HEK293 (cell line): Measurements from ENCODE around the gene PEPD.

ENCODE experiments used
- CTCF ChIA-PET: fragments of 350-600 bp; formaldehyde crosslinking; extraction: SDS; loops from one replicate; lab custom pipeline; 2021; ENCODE audit warnings: antibody characterized with exemption; lab: Yijun Ruan, JAX
- POLR2A ChIA-PET: fragments of 300-600 bp; formaldehyde crosslinking; extraction: SDS; loops from one replicate; lab custom pipeline; 2020; ENCODE audit warnings: antibody characterized with exemption, inconsistent platforms; lab: Yijun Ruan, JAX
- H3K27ac ChIP-seq: fragments of 200-500 bp; sonication (Bioruptor generic); 2 replicates; pipeline ENCODE4 v1.5.1; 2014; ENCODE audit warnings: low read depth, low read length, control low read depth, inconsistent platforms; ENCODE audit errors: extremely low read depth
- H3K36me3 ChIP-seq, 2 experiments: fragments of 200-500 bp in 1 of 2; sonication (Bioruptor generic) in 1 of 2; 1 replicate in 1 of 2; 2 replicates in 1 of 2; pipeline ENCODE4 v1.5.1; 2014 to 2017; ENCODE audit warnings: inconsistent platforms in 2 of 2, low read length in 2 of 2; ENCODE audit not compliant: control insufficient read depth in 2 of 2, insufficient read depth in 1 of 2
- H3K4me1 ChIP-seq: fragments of 200-500 bp; sonication (Bioruptor generic); 2 replicates; pipeline ENCODE4 v1.5.1; 2014; ENCODE audit warnings: mild to moderate bottlenecking, low read length, inconsistent platforms; ENCODE audit not compliant: control insufficient read depth, insufficient read depth
- H3K4me3 ChIP-seq: 2 replicates; pipeline ENCODE4 v1.5.1; 2011; ENCODE audit warnings: low read depth, mild to moderate bottlenecking, control low read depth, low read length, moderate library complexity
- H3K9me3 ChIP-seq: fragments of 200-500 bp; sonication (Bioruptor generic); 2 replicates; pipeline ENCODE4 v1.5.1; 2014; ENCODE audit warnings: low read depth, low read length, inconsistent platforms; ENCODE audit not compliant: control insufficient read depth, insufficient read depth
- BCL11B ChIP-seq: fragments of 450-650 bp; formaldehyde crosslinking; IDR thresholded peaks from 2 replicates; pipeline ENCODE4 v1.5.1; 2016; ENCODE audit warnings: low read depth, missing biosample characterization, missing genetic modification characterization
- ELK4 ChIP-seq: IDR thresholded peaks from 2 replicates; pipeline ENCODE4 v1.6.1; 2011; ENCODE audit warnings: mild to moderate bottlenecking, low read depth, low read length, borderline replicate concordance
- FEZF1 ChIP-seq: fragments of 450-650 bp; formaldehyde crosslinking; IDR thresholded peaks from 2 replicates; pipeline ENCODE4 v1.5.1; 2016; ENCODE audit warnings: missing biosample characterization, missing genetic modification characterization
- RBAK ChIP-seq: fragments of 450-650 bp; formaldehyde crosslinking; IDR thresholded peaks from 2 replicates; pipeline ENCODE4 v1.5.1; 2016; ENCODE audit warnings: missing biosample characterization, missing genetic modification characterization
- REST ChIP-seq: fragments of 450-650 bp; formaldehyde crosslinking; IDR thresholded peaks from 2 replicates; pipeline ENCODE4 v1.5.1; 2016; ENCODE audit warnings: missing biosample characterization, missing genetic modification characterization
- SCRT1 ChIP-seq: fragments of 450-650 bp; formaldehyde crosslinking; IDR thresholded peaks from 2 replicates; pipeline ENCODE4 v1.5.1; 2016; ENCODE audit warnings: missing biosample characterization, missing genetic modification characterization, borderline replicate concordance
- SCRT2 ChIP-seq: fragments of 450-650 bp; formaldehyde crosslinking; IDR thresholded peaks from 2 replicates; pipeline ENCODE4 v1.5.1; 2016; ENCODE audit warnings: missing biosample characterization, missing genetic modification characterization
- WT1 ChIP-seq: fragments of 450-650 bp; formaldehyde crosslinking; IDR thresholded peaks from 2 replicates; pipeline ENCODE4 v1.5.1; 2016; ENCODE audit warnings: missing biosample characterization, missing genetic modification characterization
- ZEB2 ChIP-seq: fragments of 450-650 bp; formaldehyde crosslinking; IDR thresholded peaks from 2 replicates; pipeline ENCODE4 v1.5.1; 2016; ENCODE audit warnings: missing biosample characterization, missing genetic modification characterization
- ZFHX2 ChIP-seq: fragments of 450-650 bp; formaldehyde crosslinking; conservative IDR thresholded peaks from 2 replicates; pipeline ENCODE4 v1.5.1; 2016; ENCODE audit warnings: missing biosample characterization, missing genetic modification characterization
- ZFP37 ChIP-seq: fragments of 450-650 bp; formaldehyde crosslinking; IDR thresholded peaks from 2 replicates; pipeline ENCODE4 v1.5.1; 2016; ENCODE audit warnings: missing biosample characterization, missing genetic modification characterization
- ZNF112 ChIP-seq: fragments of 450-650 bp; formaldehyde crosslinking; IDR thresholded peaks from 2 replicates; pipeline ENCODE4 v1.5.0; 2017; ENCODE audit warnings: missing biosample characterization, missing genetic modification characterization
- ZNF121 ChIP-seq: fragments of 450-650 bp; formaldehyde crosslinking; IDR thresholded peaks from 2 replicates; pipeline ENCODE4 v1.5.1; 2016; ENCODE audit warnings: missing biosample characterization, missing genetic modification characterization
- ZNF133 ChIP-seq: fragments of 450-650 bp; formaldehyde crosslinking; IDR thresholded peaks from 2 replicates; pipeline ENCODE4 v1.5.1; 2016; ENCODE audit warnings: missing biosample characterization, missing genetic modification characterization
- ZNF140 ChIP-seq: fragments of 450-650 bp; formaldehyde crosslinking; IDR thresholded peaks from 2 replicates; pipeline ENCODE4 v1.5.1; 2016; ENCODE audit warnings: missing biosample characterization, missing genetic modification characterization
- ZNF16 ChIP-seq: fragments of 450-650 bp; formaldehyde crosslinking; IDR thresholded peaks from 2 replicates; pipeline ENCODE4 v1.5.1; 2016; ENCODE audit warnings: low read depth, missing biosample characterization, missing genetic modification characterization
- ZNF175 ChIP-seq: fragments of 450-650 bp; formaldehyde crosslinking; IDR thresholded peaks from 2 replicates; pipeline ENCODE4 v1.5.1; 2016; ENCODE audit warnings: missing biosample characterization, missing genetic modification characterization
- ZNF202 ChIP-seq: fragments of 450-650 bp; formaldehyde crosslinking; IDR thresholded peaks from 2 replicates; pipeline ENCODE4 v1.5.1; 2016; ENCODE audit warnings: missing biosample characterization, missing genetic modification characterization, borderline replicate concordance
- ZNF239 ChIP-seq: fragments of 450-650 bp; formaldehyde crosslinking; IDR thresholded peaks from 2 replicates; pipeline ENCODE4 v1.5.1; 2016; ENCODE audit warnings: missing biosample characterization, missing genetic modification characterization
- ZNF449 ChIP-seq: fragments of 450-650 bp; formaldehyde crosslinking; IDR thresholded peaks from 2 replicates; pipeline ENCODE4 v1.5.1; 2017; ENCODE audit warnings: missing biosample characterization, mild to moderate bottlenecking, missing genetic modification characterization, moderate library complexity
- ZNF48 ChIP-seq: fragments of 450-650 bp; formaldehyde crosslinking; IDR thresholded peaks from 2 replicates; pipeline ENCODE4 v1.5.1; 2016; ENCODE audit warnings: missing biosample characterization, missing genetic modification characterization
- ZNF514 ChIP-seq: fragments of 450-650 bp; formaldehyde crosslinking; IDR thresholded peaks from 2 replicates; pipeline ENCODE4 v1.5.1; 2016; ENCODE audit warnings: missing biosample characterization, missing genetic modification characterization
- ZNF548 ChIP-seq: fragments of 450-650 bp; formaldehyde crosslinking; IDR thresholded peaks from 2 replicates; pipeline ENCODE4 v1.5.1; 2016; ENCODE audit warnings: missing biosample characterization, missing genetic modification characterization
- ZNF580 ChIP-seq: fragments of 450-650 bp; formaldehyde crosslinking; IDR thresholded peaks from 2 replicates; pipeline ENCODE4 v1.5.1; 2016; ENCODE audit warnings: missing biosample characterization, missing genetic modification characterization
- ZNF623 ChIP-seq: fragments of 450-650 bp; formaldehyde crosslinking; IDR thresholded peaks from 2 replicates; pipeline ENCODE4 v1.5.1; 2016; ENCODE audit warnings: missing biosample characterization, missing genetic modification characterization
- ZNF626 ChIP-seq: fragments of 450-650 bp; sonication (Bioruptor Pico); formaldehyde crosslinking; IDR thresholded peaks from 2 replicates; pipeline ENCODE4 v1.5.1; 2018; ENCODE audit warnings: missing biosample characterization, missing genetic modification characterization, inconsistent platforms
- ZNF645 ChIP-seq: fragments of 450-650 bp; formaldehyde crosslinking; IDR thresholded peaks from 2 replicates; pipeline ENCODE4; 2016; ENCODE audit warnings: missing biosample characterization, missing genetic modification characterization
- ZNF670 ChIP-seq: fragments of 450-650 bp; formaldehyde crosslinking; IDR thresholded peaks from 2 replicates; pipeline ENCODE4 v1.5.1; 2016; ENCODE audit warnings: missing biosample characterization, missing genetic modification characterization, low read depth
- ZSCAN30 ChIP-seq: fragments of 450-650 bp; IDR thresholded peaks from 2 replicates; pipeline ENCODE4 v1.5.1; 2018; ENCODE audit warnings: missing biosample characterization, mild to moderate bottlenecking, missing genetic modification characterization, moderate library complexity

Gene PEPD

GRCh38 chr19:33422369-33423180 is 99.0 kb downstream of the PEPD start (continued):
- 0 out of 2 replicates have a peak, but pooled peaks have one; percentile 60 for TF ChIP-seq ZNF112
- TF ChIP-seq ZSCAN30 (tag by site-specific recombination) = no peak
- no peak for TF ChIP-seq ZNF175
- TF ChIP-seq ZNF645 (tag by site-specific recombination) = 0 out of 2 replicates have a peak, but pooled peaks have one; percentile 71
- TF ChIP-seq ZNF623 = no peak
- no peak for TF ChIP-seq ZFP37 (tag by site-specific recombination)
- TF ChIP-seq ZNF239 (tag by site-specific recombination) = 0 out of 2 replicates have a peak, but pooled peaks have one; percentile 63
- no peak for TF ChIP-seq REST (tag by site-specific recombination)
- no peak for TF ChIP-seq ZNF449 (tag by site-specific recombination)
- no peak for TF ChIP-seq ZNF121 (tag by site-specific recombination)
- TF ChIP-seq ZNF16 (tag by site-specific recombination) = no peak
- peak; percentile 36; the same call in 1 of the 2 replicates for TF ChIP-seq ZNF133
- TF ChIP-seq ZNF548 = no peak
- 0 out of 2 replicates have a peak, but pooled peaks have one; percentile 15 for TF ChIP-seq ZNF670 (tag by site-specific recombination)
- peak; percentile 8; the same call in 1 of the 2 replicates for TF ChIP-seq ZNF514 (tag by site-specific recombination)

- Histone ChIP-seq H3K36me3 (no peaks in the 10 kb centered on the region; a peak in 1 of 3 replicates), H3K9me3 (no peaks in the 10 kb centered on the region), H3K4me3 (no peak overlapping the region), H3K27ac (no peak overlapping the region), H3K4me1 (peaks cover 5% of the 10 kb centered on the region)
- ChIA-PET POLR2A (no interaction called here), CTCF (interaction anchor here (0.6 to 16.3 kb wide), 11 partner anchors 8 to 356 kb away, joined by 3 to 272 read pairs (median 5); no protein-coding TSS in a partner anchor)
- TF ChIP-seq BCL11B (tag by site-specific recombination) (no peak), ZNF626 (tag by site-specific recombination) (no peak), ZNF16 (tag by site-specific recombination) (no peak), ZFHX2 (tag by site-specific recombination) (no peak), ZNF580 (tag by site-specific recombination) (no peak), ZEB2 (no peak), ELK4 (no peak), ZNF202 (no peak), FEZF1 (tag by site-specific recombination) (no peak), WT1 (tag by site-specific recombination) (no peak), SCRT2 (tag by site-specific recombination) (no peak), ZNF48 (no peak), RBAK (tag by site-specific recombination) (no peak), ZNF449 (tag by site-specific recombination) (no peak), ZNF140 (tag by site-specific recombination) (no peak), SCRT1 (tag by site-specific recombination) (no peak)
Observed at GRCh38 chr19:33421368-33421767, 100.2 kb downstream of the PEPD start.
